K562 (cell line): Measurements from ENCODE around the gene PLEKHN1. TPM values are rescaled to one million over a fixed set of nuclear protein-coding genes. Genes with fewer than 3 reads are reported as not detected.

Source experiments
- ARNT ChIP-seq, 2 experiments: fragments of 450-650 bp; IDR thresholded peaks; 2 replicates each; pipeline ENCODE4 v1.6.1; 2016; ENCODE audit warnings: mild to moderate bottlenecking in 1 of 2
- CREB1 ChIP-seq, 2 experiments: sonication (generic) in 1 of 2; formaldehyde crosslinking in 1 of 2; IDR thresholded peaks; 2 replicates each; pipeline versions ENCODE4 v1.6.1 to v1.8.0; 2012 to 2022; ENCODE audit warnings: inconsistent platforms in 1 of 2, mild to moderate bottlenecking in 1 of 2, missing genetic modification reagents in 1 of 2, moderate library complexity in 1 of 2
- CTBP1 ChIP-seq: fragments of 450-650 bp; IDR thresholded peaks from 2 replicates; pipeline ENCODE4 v1.6.1; 2016; ENCODE audit warnings: borderline replicate concordance
- HDAC3 ChIP-seq: fragments of 450-650 bp; IDR thresholded peaks from 2 replicates; pipeline ENCODE4 v1.6.1; 2018; ENCODE audit warnings: borderline replicate concordance, mild to moderate bottlenecking, moderate library complexity; ENCODE audit not compliant: partially characterized antibody
- HDAC8 ChIP-seq: fragments of 450-650 bp; IDR thresholded peaks from 2 replicates; pipeline ENCODE4 v1.6.1; 2016; ENCODE audit warnings: mild to moderate bottlenecking, missing genetic modification characterization, moderate library complexity, missing compliant biosample characterization
- JUNB ChIP-seq: fragments of 450-650 bp; formaldehyde crosslinking; conservative IDR thresholded peaks from 2 replicates; pipeline ENCODE4 v1.4.0; 2020; ENCODE audit warnings: mild to moderate bottlenecking
- KAT7 ChIP-seq: sonication (generic); formaldehyde crosslinking; IDR thresholded peaks from 2 replicates; pipeline ENCODE4 v1.8.0; 2022; ENCODE audit warnings: missing genetic modification reagents, mild to moderate bottlenecking, borderline replicate concordance
- KDM1A ChIP-seq, 2 experiments: fragments of 450-650 bp; IDR thresholded peaks; 2 replicates each; pipeline ENCODE4 v1.6.1; 2016; ENCODE audit warnings: mild to moderate bottlenecking in 2 of 2
- LCOR ChIP-seq: sonication (generic); formaldehyde crosslinking; IDR thresholded peaks from 2 replicates; pipeline ENCODE4 v1.8.0; 2022; ENCODE audit warnings: mild to moderate bottlenecking, missing genetic modification reagents
- LEF1 ChIP-seq: fragments of 450-650 bp; IDR thresholded peaks from 2 replicates; pipeline ENCODE4 v1.6.1; 2016; ENCODE audit warnings: mild to moderate bottlenecking
- MCM3 ChIP-seq: fragments of 450-650 bp; IDR thresholded peaks from 2 replicates; pipeline ENCODE4 v1.6.1; 2016
- MXD1 ChIP-seq: fragments of 250-450 bp; sonication (Bioruptor Pico); IDR thresholded peaks from 2 replicates; pipeline ENCODE4 v1.8.0; 2021; ENCODE audit warnings: borderline replicate concordance, mild to moderate bottlenecking, moderate library complexity; ENCODE audit not compliant: poor library complexity, severe bottlenecking
- PML ChIP-seq: IDR thresholded peaks from 2 replicates; pipeline ENCODE4 v1.6.1; 2012; ENCODE audit warnings: low read length, inconsistent platforms
- PYGO2 ChIP-seq: fragments of 450-650 bp; IDR thresholded peaks from 2 replicates; pipeline ENCODE4 v1.6.1; 2016; ENCODE audit warnings: mild to moderate bottlenecking, missing genetic modification characterization, moderate library complexity, missing compliant biosample characterization
- RBFOX2 ChIP-seq: fragments of 200-400 bp; formaldehyde crosslinking; IDR thresholded peaks from 2 replicates; pipeline ENCODE4 v1.6.1; 2017; ENCODE audit warnings: low read depth, mild to moderate bottlenecking, low read length, moderate library complexity
- SMARCA4 ChIP-seq: fragments of 450-650 bp; IDR thresholded peaks from 2 replicates; pipeline ENCODE4 v1.6.1; 2016
- SRSF1 ChIP-seq: fragments of 200-400 bp; formaldehyde crosslinking; IDR thresholded peaks from 2 replicates; pipeline ENCODE4 v1.6.1; 2017; ENCODE audit warnings: mild to moderate bottlenecking, low read depth, low read length, moderate library complexity
- STAT6 ChIP-seq: sonication (generic); formaldehyde crosslinking; IDR thresholded peaks from 2 replicates; pipeline ENCODE4 v1.8.1; 2023; ENCODE audit warnings: mild to moderate bottlenecking, missing genetic modification reagents
- ZBTB7A ChIP-seq: IDR thresholded peaks from 2 replicates; pipeline ENCODE4 v1.6.1; 2011; ENCODE audit warnings: low read depth, mild to moderate bottlenecking, low read length, moderate library complexity, borderline replicate concordance; ENCODE audit not compliant: control insufficient read depth
- ZFX ChIP-seq: sonication (generic); formaldehyde crosslinking; IDR thresholded peaks from 2 replicates; pipeline ENCODE4 v1.8.0; 2022; ENCODE audit warnings: mild to moderate bottlenecking, missing genetic modification reagents, moderate library complexity
- ZNF124 ChIP-seq: sonication (generic); formaldehyde crosslinking; IDR thresholded peaks from 2 replicates; pipeline ENCODE4 v1.8.1; 2022; ENCODE audit warnings: missing genetic modification reagents
- ZNF445 ChIP-seq: fragments of 250-450 bp; sonication (Bioruptor Pico); IDR thresholded peaks from 2 replicates; pipeline ENCODE4 v1.4.0; 2020; ENCODE audit warnings: low read depth, mild to moderate bottlenecking, moderate library complexity
- ZNF449 ChIP-seq: fragments of 250-450 bp; sonication (Bioruptor Pico); IDR thresholded peaks from 2 replicates; pipeline ENCODE4 v1.8.0; 2022; ENCODE audit warnings: moderate library complexity, mild to moderate bottlenecking, inconsistent platforms
- ZNF766 ChIP-seq: fragments of 200-800 bp; sonication (Bioruptor generic); conservative IDR thresholded peaks from 2 replicates; pipeline ENCODE4 v1.6.1; 2016; ENCODE audit warnings: missing genetic modification characterization, missing compliant biosample characterization
- polyA plus RNA-seq, 8 experiments: library from polyadenylated mRNA; depleted of rRNA in 4 of 8; stranded (reverse) in 5 of 8; unstranded in 3 of 8; fragments of >200 nt; fragmentation: Nextera tagmentation in 2 of 8; fragmentation: Illumina TruSeq in 1 of 8; extraction: Ambion mirVana in 2 of 8; extraction: Trizol in 1 of 8; gene quantifications; 2 replicates each; pipeline versions ENCODE4 v1.2.1 to v1.2.3, GENCODE V29; 2011 to 2014; ENCODE audit warnings: inconsistent platforms in 1 of 8, missing spikeins in 1 of 8
- total RNA-seq, 7 experiments: library from RNA; depleted of rRNA in 6 of 7; stranded (reverse); fragments of >200 nt in 6 of 7; fragmentation: Illumina TruSeq in 2 of 7; extraction: Trizol in 2 of 7; gene quantifications; 2 replicates each; pipeline versions ENCODE4 v1.2.1 to v1.2.3, GENCODE V29; 2011 to 2021; ENCODE audit warnings: low replicate concordance in 1 of 7

PLEKHN1 gene
- total and polyA plus RNA-seq, 9 of the 15 experiments (the other 6 are each of a cell fraction or from before 2014, with no cell fraction given): 0.07 to 1.5 (median 0.13) TPM; not detected in 2

- TF ChIP-seq ZNF766 (CRISPR knock-in tag) (no peak), SRSF1 (no peak), ZFX (CRISPR knock-in tag) (no peak), JUNB (CRISPR knock-in tag) (no peak), HDAC8 (tag) (no peak), STAT6 (CRISPR knock-in tag) (no peak), PYGO2 (tag) (no peak), ZNF124 (CRISPR knock-in tag) (no peak), HDAC3 (no peak), ZNF449 (CRISPR knock-in tag) (no peak), ZBTB7A (peak; percentile 86), KDM1A (IDR thresholded peaks at IDR 0.05) (no peak), MCM3 (no peak), ARNT (IDR thresholded peaks at IDR 0.05) (no peak), PML (no peak), MXD1 (CRISPR knock-in tag) (no peak), SMARCA4 (peak; percentile 7; the same call in 1 of the 2 replicates), LEF1 (no peak), LCOR (CRISPR knock-in tag) (peak; percentile 65; the same call in 1 of the 2 replicates), KAT7 (CRISPR knock-in tag) (0 out of 2 replicates have a peak, but pooled peaks have one; percentile 84), ZNF445 (no peak), RBFOX2 (no peak), CREB1 (IDR thresholded peaks at IDR 0.05) (no peak; the same call in 1 of the 2 replicates), CREB1 (CRISPR knock-in tag; IDR thresholded peaks at IDR 0.05) (no peak; the same call in 1 of the 2 replicates), CTBP1 (no peak)
Measured at GRCh38 chr1:1001057-1001783, 34.9 kb downstream of the PLEKHN1 start (continued).
